Activated CD4-positive, alpha-beta T cell treated with anti-CD3 and anti-CD28 coated beads for 36 hours (primary cell): ENCODE measurements around the gene PHF5A. TPM values are rescaled to one million over a fixed set of nuclear protein-coding genes. Genes with fewer than 3 reads are reported as not detected.

Experiments used
- ATAC-seq: fragments of 200-7000 bp; cut with Tn5 transposase; one replicate; pipeline ENCODE4 v1.10.0; 2021; ENCODE audit warnings: mild to moderate bottlenecking, moderate library complexity
- CTCF ChIA-PET: fragments of 350-600 bp; sonication (Branson Sonifier 250); formaldehyde crosslinking; loops from one replicate; lab custom pipeline; 2021; ENCODE audit warnings: antibody characterized with exemption; lab: Charles Lee
- POLR2A ChIA-PET: fragments of 350-600 bp; sonication (Branson Sonifier 250); formaldehyde crosslinking; loops from one replicate; lab custom pipeline; 2021; ENCODE audit warnings: antibody characterized with exemption, inconsistent platforms; lab: Charles Lee
- DNase-seq: peaks from one replicate; pipeline ENCODE4 v3.0.0-alpha.2; 2020
- H3K27ac Mint-ChIP-seq: one replicate; pipeline ENCODE4 v1.8.0; 2021; ENCODE audit warnings: mixed read lengths
- H3K27me3 Mint-ChIP-seq: one replicate; pipeline ENCODE4 v1.8.0; 2021; ENCODE audit warnings: mixed read lengths
- H3K36me3 Mint-ChIP-seq: one replicate; pipeline ENCODE4 v1.8.0; 2021; ENCODE audit warnings: low read depth, mixed read lengths
- H3K4me1 Mint-ChIP-seq: one replicate; pipeline ENCODE4 v1.8.0; 2021; ENCODE audit warnings: mixed read lengths
- H3K4me3 Mint-ChIP-seq: one replicate; pipeline ENCODE4 v1.8.0; 2021; ENCODE audit warnings: mild to moderate bottlenecking, moderate library complexity, mixed read lengths
- H3K9me3 Mint-ChIP-seq: one replicate; pipeline ENCODE4 v1.8.0; 2021; ENCODE audit warnings: low read depth, mixed read lengths
- intact Hi-C, 2 experiments: fragments of 100-400 bp; cut with DNase I in 1 of 2; cut with micrococcal nuclease in 1 of 2; formaldehyde crosslinking; loops; one replicate each; pipeline versions ENCODE4 v1.14.2 to v1.15.1; 2022 to 2024; cut with DNase I, micrococcal nuclease
- total RNA-seq, 2 experiments: library from RNA; stranded (reverse); gene quantifications; one replicate each; pipeline ENCODE4 v1.2.3, GENCODE V29; 2021

The PHF5A gene
- total RNA-seq, 2 experiments from 2014 or later, result 54.5 to 61.1 TPM

- H3K4me3 Mint-ChIP-seq, result no peak overlapping the region
- POLR2A ChIA-PET, result interaction anchor here (0.6 to 0.7 kb wide), 3 partner anchors 9 to 459 kb away, joined by 3 read pairs; no protein-coding TSS in a partner anchor
- no peaks in the 10 kb centered on the region for H3K9me3 Mint-ChIP-seq
- CTCF ChIA-PET, result interaction anchor here (0.5 to 1.3 kb wide), 6 partner anchors 11 to 124 kb away, joined by 3 to 4 read pairs (median 3); no protein-coding TSS in a partner anchor
- intact Hi-C loops, result no loop called here
- no peak for ATAC-seq
- peaks cover 23% of the 10 kb centered on the region for H3K4me1 Mint-ChIP-seq
- H3K27ac Mint-ChIP-seq, result peak overlapping the region; percentile 38
- H3K27me3 Mint-ChIP-seq, result no peaks in the 10 kb centered on the region
- H3K36me3 Mint-ChIP-seq, result peaks cover 7% of the 10 kb centered on the region
- no peak for DNase-seq
Observed at GRCh38 chr22:41411021-41411851, 57.3 kb downstream of the PHF5A start.

GRCh38 chr22:41410311-41410751 is 58.2 kb downstream of the PHF5A start:
- CTCF ChIA-PET, result interaction anchor here (0.6 to 1.3 kb wide), 5 partner anchors 11 to 123 kb away, joined by 3 to 5 read pairs (median 4); no protein-coding TSS in a partner anchor
- H3K9me3 Mint-ChIP-seq, result no peaks in the 10 kb centered on the region

More at GRCh38 chr22:41410311-41410751, 58.2 kb downstream of the PHF5A start:
- ATAC-seq (no peak), DNase-seq (no peak)
- Mint-ChIP-seq H3K4me1 (peaks cover 23% of the 10 kb centered on the region), H3K27me3 (no peaks in the 10 kb centered on the region), H3K4me3 (no peak overlapping the region), H3K27ac (no peak overlapping the region), H3K36me3 (peaks cover 2% of the 10 kb centered on the region)
- POLR2A ChIA-PET, result no interaction called here
- intact Hi-C loops, result no loop called here

Other genes starting within 250 kb of the PHF5A start
- gene CHADL, start 227.8 kb downstream of the PHF5A start, total RNA-seq, result under 1 TPM; 0.11 TPM
- 100 to 1,000 TPM; 140 to 157 TPM for gene RANGAP1, start 182.5 kb downstream of the PHF5A start, total RNA-seq
- 10 to 100 TPM; 41.7 to 43.4 TPM for gene ZC3H7B, start 167.2 kb downstream of the PHF5A start, total RNA-seq
- 1 to 10 TPM; 1.7 to 2.2 TPM for gene TEF, start 86.8 kb downstream of the PHF5A start, total RNA-seq
- gene TOB2, start 21.9 kb downstream of the PHF5A start, total RNA-seq, result 10 to 100 TPM; 26.5 to 32.3 TPM
- 100 to 1,000 TPM in 1 of 2 experiments, 10 to 100 TPM in 1; 95.4 to 106 TPM for gene ACO2, start 425 bp upstream of the PHF5A start, total RNA-seq
- 10 to 100 TPM; 18.3 to 24.6 TPM for gene POLR3H, start 75.8 kb upstream of the PHF5A start, total RNA-seq
- not detected for gene CSDC2, start 92.3 kb upstream of the PHF5A start, total RNA-seq
- gene PMM1, start 121.1 kb upstream of the PHF5A start, total RNA-seq, result 10 to 100 TPM; 30.4 to 37.4 TPM
- 10 to 100 TPM; 56.6 to 98.1 TPM for gene DESI1, start 152.4 kb upstream of the PHF5A start, total RNA-seq
- gene XRCC6, start 152.6 kb upstream of the PHF5A start, total RNA-seq, result 100 to 1,000 TPM; 427 to 469 TPM
- gene SNU13, start 220.2 kb upstream of the PHF5A start, total RNA-seq, result 100 to 1,000 TPM; 275 to 281 TPM
- 10 to 100 TPM; 31.5 to 36.8 TPM for gene MEI1, start 230.8 kb upstream of the PHF5A start, total RNA-seq